PC-9 (cell line): ENCODE measurements around the gene PLA2R1.

Experiments used
- EZH2 ChIP-seq: fragments of 200-600 bp; sonication (generic); IDR thresholded peaks from 2 replicates; pipeline ENCODE4 v1.8.0; 2017; ENCODE audit warnings: antibody characterized with exemption, low read depth
- TF ChIP-seq, protein P1 (sequence below): fragments of 200-600 bp; sonication (generic); conservative IDR thresholded peaks from 2 replicates; pipeline ENCODE4 v1.6.1; 2017; ENCODE audit warnings: mixed run types, antibody characterized with exemption, mild to moderate bottlenecking, moderate library complexity

DNA sequence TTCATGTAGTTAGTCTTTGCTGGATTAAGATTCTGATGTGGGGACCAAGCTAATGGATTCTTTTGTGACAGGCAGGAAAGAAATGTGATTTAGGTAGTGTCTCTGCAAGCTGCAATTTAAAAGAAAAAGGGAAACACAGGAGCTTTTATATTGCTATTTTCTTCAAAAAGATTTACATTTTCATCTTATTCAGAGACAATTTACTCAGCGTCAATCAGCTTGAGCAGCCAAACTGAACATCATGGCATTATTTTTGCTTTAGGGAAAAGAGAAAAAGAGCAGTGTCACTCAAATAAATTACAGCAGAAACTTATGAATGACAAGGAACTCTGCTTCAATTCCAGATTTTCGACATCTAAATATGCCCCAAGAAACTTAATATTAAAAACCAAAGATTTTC lies 67.4 kb downstream of the PLA2R1 start:
- TF ChIP-seq, protein P1, sequence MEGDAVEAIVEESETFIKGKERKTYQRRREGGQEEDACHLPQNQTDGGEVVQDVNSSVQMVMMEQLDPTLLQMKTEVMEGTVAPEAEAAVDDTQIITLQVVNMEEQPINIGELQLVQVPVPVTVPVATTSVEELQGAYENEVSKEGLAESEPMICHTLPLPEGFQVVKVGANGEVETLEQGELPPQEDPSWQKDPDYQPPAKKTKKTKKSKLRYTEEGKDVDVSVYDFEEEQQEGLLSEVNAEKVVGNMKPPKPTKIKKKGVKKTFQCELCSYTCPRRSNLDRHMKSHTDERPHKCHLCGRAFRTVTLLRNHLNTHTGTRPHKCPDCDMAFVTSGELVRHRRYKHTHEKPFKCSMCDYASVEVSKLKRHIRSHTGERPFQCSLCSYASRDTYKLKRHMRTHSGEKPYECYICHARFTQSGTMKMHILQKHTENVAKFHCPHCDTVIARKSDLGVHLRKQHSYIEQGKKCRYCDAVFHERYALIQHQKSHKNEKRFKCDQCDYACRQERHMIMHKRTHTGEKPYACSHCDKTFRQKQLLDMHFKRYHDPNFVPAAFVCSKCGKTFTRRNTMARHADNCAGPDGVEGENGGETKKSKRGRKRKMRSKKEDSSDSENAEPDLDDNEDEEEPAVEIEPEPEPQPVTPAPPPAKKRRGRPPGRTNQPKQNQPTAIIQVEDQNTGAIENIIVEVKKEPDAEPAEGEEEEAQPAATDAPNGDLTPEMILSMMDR, result no peak
- no peak for TF ChIP-seq EZH2
